GM19397 (cell line): ENCODE data around the gene CT45A10.
"Not testable (repeated sequence)": the region's sequence is repeated elsewhere in the genome, so short reads cannot be mapped to it uniquely, and the experiment has no call there.

Experiments used
- ATAC-seq: cut with Tn5 transposase; IDR thresholded peaks from one replicate; pipeline ENCODE4 v1.9.1; 2021; ENCODE audit warnings: mild to moderate bottlenecking, moderate library complexity; ENCODE audit not compliant: unreplicated experiment

Gene CT45A10, protein sequence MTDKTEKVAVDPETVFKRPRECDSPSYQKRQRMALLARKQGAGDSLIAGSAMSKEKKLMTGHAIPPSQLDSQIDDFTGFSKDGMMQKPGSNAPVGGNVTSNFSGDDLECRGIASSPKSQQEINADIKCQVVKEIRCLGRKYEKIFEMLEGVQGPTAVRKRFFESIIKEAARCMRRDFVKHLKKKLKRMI

DNA sequence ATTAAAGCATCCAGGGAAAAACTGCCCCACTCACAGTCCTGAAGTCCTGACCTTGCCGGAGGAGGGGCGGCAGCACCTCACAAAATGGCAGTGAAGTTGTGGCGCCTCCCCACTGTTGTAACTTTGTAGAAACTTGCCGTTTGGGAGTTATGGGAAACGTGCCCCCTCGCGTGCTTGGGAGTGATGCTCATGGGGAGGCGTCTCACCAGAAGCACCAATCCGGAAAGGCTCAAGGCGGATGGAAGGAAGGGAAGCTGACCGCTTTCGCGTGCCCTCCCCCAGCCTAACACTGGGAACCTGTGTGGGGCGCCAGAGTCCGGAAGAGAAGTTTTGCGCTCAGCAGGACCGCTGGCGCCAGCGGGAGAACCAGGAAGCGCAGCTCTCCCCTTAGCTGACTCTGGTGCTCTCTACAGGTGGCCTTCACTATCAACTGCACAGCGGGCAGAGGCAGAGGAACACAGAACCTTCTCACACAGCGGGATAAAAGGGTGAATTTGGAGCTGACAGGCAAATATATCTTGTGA is at the start of gene CT45A10, which contains the start of gene SAGE1:
CT45A10 (minus strand) TSS at position 151 of the 524 bp plus-strand sequence. CDS start 8,100 bp downstream, outside the sequence.
SAGE1 (plus strand) TSS at position 423 of the 524 bp plus-strand sequence. CDS start 2,527 bp downstream, outside the sequence.
- no peak for ATAC-seq

DNA sequence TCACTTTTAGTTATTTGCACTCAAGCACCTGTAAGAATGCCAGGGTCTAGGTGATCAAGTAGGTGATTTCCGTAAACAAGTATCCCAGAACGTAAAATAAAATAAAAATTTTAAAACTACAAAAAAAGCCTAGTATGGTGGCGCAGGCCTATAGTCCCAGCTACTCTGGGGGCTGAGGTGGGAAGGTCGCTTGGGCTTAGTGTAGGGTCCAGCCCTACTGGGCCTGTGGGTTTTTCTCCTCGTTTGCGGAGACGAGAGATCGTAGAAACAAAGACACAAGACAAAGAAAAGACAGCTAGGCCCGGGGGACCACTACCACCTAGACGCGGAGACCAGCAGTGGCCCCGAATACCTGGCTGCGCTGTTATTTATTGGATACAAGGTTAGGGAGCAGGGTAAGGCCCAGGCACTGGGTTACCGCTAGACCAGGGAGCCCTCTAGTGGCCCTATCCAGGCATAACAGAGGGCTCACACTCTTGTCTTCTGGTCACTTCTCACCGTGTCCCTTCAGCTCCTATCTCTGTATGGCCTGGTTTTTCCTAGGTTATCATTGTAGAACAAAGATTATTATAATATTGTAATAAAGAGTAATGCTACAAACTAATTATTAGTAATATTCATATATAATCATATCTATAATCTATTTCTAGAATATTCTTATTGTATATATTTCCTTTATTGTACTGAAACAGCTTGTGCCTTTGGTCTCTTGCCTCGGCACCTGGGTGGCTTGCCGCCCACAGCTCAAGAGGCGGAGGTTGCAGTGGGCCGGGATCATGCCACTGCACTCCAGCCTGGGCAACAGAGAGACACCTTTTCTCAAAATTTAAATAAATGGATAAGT is 38.6 kb upstream of the CT45A10 start:
- ATAC-seq: no peak

DNA sequence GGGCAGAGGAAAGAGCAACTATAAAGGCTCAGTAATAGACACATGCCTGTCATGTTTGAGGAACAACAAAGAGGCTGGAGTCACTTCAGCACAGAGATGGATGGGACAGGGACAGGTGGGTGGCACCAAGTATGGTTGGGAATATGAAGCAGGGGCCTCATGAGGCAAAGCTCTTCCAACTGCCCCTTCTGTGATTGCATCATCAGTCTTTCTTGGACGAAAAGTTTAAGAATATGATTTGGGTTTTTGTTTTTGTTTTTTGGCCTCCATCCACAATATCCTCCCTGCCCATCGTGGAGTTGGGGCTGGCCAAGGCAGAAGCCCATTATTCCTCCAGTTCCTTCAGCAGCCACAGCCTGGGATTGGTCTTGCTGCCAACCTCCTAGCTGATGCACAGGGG is 34.7 kb upstream of the CT45A10 start:
- no peak for ATAC-seq

DNA sequence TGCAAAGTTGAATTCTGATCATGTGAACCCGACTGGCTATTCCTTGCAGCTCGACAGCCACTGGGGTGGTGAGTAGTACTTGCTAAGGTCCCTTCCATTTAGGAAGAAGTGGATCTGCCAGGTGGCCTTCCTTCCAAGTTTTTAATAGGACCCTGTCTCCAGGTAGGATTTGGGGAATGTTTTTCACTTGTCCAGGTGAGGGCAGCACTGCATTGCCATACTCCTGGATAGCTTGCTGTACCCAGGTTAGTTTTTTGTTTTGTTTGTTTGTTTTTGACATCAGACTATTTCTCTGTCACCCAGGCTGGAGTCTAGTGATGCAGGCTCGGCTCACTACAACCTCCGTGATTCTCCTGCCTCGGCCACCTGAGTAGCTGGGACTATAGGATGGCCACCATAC is 30.1 kb upstream of the CT45A10 start:
- ATAC-seq: no peak

DNA sequence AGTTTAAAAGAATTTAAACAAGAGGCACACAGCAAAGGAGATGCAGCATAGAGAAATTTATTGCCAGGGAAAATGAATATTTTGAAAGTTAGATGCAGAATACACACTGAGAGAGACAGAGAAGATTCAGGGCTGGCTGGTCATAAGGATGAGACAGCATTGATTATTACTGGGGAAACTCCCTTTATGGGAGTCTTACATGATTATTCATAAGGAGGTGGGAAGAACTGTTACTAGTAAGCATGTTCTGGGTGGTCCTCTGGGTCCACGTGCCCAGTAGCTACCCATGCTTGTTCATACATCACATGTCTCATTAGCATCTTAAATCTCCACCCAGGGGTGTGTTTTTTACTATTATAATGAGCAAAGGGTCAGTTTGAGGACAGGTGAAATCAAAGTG is 27.3 kb upstream of the CT45A10 start:
- ATAC-seq: not testable (repeated sequence)

DNA sequence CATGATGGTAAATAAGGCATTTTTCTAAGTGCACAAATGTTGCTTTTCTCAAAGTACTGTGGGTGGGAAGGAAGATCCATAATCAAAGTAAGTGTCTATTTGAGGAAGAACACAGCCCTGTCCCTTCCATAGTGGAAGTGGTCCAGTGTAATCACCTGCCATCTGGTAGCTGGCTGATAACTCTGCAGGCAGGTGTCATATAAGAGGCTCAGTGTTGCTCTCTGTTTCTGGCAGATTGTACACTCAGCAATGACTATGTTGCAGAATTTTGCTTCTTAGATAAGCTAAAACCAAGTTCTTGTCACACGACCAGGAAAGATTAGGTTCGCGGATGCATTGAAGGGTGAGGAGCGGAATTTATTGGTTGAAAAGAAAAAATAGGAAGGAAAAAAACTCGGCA is 21.2 kb upstream of the CT45A10 start:
- ATAC-seq: no peak

DNA sequence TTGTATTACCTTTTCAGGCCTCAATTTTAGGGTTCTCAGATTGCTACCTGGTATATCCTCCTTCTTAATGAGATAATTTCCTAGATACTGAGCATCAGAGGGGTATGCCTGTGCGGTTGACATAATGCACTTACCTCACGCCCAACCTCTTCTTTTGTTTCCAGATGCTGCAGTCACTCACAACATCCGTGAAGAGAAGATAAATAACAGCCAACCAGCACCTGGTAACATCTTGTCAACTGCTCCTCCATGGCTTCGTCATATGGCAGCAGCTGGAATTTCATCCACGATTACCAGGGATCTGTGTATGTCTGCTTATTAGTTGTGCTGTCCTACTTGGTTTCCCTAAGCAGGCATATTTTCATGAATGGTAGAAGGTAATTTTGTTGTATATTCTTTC is 17.0 kb upstream of the CT45A10 start:
- no peak for ATAC-seq

DNA sequence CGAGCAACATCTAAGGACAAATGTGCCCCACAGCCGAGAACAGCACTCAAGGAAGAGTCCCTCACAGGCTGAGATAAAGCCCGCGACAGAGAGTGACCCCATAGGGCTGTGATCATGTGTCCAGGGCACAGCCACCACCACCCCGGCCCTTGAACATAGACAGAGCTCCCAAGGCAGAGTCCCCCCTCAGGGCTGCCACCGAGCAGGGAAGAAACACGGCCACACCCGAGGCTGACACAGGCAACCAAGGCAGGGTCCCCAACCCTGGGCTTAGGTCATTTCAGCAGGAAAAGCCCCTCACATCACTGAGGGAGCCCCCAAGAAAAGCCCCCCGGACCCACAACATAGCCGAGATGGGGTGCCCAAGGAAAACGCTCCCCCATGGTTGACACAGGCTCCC is 463 bp downstream of the CT45A10 start:
- ATAC-seq: no peak

DNA sequence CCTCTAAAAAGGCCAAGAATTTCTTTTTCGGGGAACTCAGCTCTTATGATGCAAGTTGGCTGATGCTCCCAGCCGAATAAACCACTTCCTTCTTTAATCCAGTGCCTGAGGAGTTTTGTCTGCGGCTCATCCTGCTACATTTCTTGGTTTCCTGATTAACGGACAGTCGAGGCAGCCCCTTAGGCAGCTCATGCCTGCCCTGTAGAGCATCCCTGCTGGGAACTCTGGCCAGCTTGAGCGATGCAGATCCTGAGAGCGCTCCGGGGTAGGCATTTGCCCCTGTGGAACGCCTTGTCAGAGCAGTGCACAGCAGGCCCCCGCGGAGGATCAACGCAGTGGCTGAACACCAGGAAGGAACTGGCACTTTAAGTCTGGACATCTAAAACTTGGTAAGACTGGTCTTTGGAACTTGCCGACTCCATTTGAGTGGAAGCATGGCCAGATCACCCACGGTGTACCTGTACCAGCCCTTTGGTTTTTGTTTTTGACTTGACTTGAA is 3.1 kb downstream of the CT45A10 start:
- no peak for ATAC-seq

DNA sequence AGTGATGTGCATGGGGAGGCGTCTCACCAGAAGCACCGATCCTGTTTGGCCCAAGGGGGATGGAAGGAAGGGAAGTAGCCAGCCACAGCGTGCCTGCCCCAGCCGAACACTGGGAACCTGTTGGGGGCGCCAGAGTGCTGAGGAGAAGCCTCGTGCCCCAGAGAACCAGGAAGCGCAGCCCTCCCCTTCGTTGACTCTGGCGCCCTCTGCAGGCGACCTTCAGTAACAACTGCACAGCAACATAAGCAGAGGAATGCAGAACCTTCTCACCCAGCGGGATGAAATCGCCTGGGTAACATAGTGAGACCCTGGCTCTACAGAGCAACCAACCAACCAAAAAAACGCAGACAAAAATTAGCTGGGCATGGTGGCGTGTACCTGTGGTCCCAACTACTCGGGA is 4.3 kb downstream of the CT45A10 start:
- ATAC-seq: not testable (repeated sequence)

DNA sequence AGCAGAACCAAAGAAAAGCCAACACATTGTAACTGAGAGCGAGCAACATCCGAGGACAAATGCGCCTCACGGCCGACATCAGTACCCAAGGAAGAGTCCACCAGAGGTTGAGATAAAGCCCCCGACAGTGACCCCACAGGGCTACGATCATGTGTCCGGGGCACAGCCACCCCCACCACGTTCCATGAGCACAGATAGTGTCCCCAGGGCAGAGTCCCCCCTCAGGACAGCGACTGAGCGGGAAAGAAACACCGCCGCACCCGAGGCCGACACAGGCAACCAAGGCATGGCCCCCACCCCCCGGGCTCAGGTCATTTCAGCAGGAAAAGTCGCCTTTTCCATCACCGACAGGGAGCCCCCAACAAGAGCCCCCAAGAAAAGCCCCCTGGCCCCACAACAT is 5.0 kb downstream of the CT45A10 start:
- not testable (repeated sequence) for ATAC-seq

DNA sequence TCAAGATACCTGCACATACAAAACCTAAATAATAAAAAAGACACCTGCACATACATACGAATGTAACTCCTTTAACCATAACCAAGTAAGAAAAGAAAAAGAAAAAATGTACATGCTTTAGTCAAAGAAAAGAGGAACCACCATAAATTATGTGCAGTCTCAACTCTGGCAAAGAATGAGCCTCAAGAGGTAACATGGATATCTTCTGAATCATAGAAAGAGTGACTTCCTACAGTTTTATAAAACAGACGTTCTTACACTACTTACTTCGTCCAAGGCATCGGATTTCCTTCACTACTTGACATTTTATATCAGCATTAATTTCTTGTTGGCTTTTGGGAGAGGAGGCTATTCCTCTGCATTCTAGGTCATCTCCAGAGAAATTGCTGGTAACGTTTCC is 10.5 kb downstream of the CT45A10 start:
- not testable (repeated sequence) for ATAC-seq

DNA sequence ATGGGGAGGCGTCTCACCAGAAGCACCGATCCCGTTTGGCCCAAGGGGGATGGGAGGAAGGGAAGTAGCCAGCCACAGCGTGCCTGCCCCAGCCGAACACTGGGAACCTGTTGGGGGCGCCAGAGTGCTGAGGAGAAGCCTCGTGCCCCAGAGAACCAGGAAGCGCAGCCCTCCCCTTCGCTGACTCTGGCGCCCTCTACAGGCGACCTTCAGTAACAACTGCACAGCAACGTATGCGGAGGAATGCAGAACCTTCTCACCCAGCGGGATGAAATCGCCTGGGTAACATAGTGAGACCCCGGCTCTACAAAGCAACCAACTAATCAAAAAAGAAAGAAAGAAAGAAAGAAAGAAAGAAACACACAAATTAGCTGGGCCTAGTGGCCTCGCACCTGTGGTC is 21.5 kb downstream of the CT45A10 start, which contains the start of gene CT45A9:
CT45A9 (minus strand) TSS at position 101 of the 400 bp plus-strand sequence. CDS start 3,751 bp downstream, outside the sequence.
- not testable (repeated sequence) for ATAC-seq

DNA sequence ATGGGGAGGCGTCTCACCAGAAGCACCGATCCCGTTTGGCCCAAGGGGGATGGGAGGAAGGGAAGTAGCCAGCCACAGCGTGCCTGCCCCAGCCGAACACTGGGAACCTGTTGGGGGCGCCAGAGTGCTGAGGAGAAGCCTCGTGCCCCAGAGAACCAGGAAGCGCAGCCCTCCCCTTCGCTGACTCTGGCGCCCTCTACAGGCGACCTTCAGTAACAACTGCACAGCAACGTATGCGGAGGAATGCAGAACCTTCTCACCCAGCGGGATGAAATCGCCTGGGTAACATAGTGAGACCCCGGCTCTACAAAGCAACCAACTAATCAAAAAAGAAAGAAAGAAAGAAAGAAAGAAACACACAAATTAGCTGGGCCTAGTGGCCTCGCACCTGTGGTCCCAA is 38.8 kb downstream of the CT45A10 start, which contains the start of gene CT45A8:
CT45A8 (minus strand) TSS at position 101 of the 400 bp plus-strand sequence. CDS start 3,755 bp downstream, outside the sequence.
- not testable (repeated sequence) for ATAC-seq

DNA sequence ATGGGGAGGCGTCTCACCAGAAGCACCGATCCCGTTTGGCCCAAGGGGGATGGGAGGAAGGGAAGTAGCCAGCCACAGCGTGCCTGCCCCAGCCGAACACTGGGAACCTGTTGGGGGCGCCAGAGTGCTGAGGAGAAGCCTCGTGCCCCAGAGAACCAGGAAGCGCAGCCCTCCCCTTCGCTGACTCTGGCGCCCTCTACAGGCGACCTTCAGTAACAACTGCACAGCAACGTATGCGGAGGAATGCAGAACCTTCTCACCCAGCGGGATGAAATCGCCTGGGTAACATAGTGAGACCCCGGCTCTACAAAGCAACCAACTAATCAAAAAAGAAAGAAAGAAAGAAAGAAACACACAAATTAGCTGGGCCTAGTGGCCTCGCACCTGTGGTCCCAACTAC is 56.1 kb downstream of the CT45A10 start, which contains the start of gene CT45A7:
CT45A7 (minus strand) TSS at position 101 of the 400 bp plus-strand sequence. CDS start 3,747 bp downstream, outside the sequence.
- ATAC-seq: not testable (repeated sequence)
